OCI-LY1 (cell line): Measurements from ENCODE around the gene ARGLU1.

Experiments used
- H2AFZ ChIP-seq: fragments of 200-600 bp; sonication (generic), shearing (Covaris generic); 2 replicates; pipeline ENCODE4 v1.6.0; 2014; ENCODE audit warnings: antibody characterized with exemption, mild to moderate bottlenecking, low read length
- H3F3A ChIP-seq: fragments of 200-600 bp; sonication (generic), shearing (Covaris generic); 2 replicates; pipeline ENCODE4 v1.6.0; 2014; ENCODE audit warnings: mild to moderate bottlenecking, antibody characterized with exemption, low read length, moderate library complexity; ENCODE audit not compliant: insufficient read depth
- H3K27ac ChIP-seq: fragments of 200-600 bp; sonication (generic); 2 replicates; pipeline ENCODE4 v1.5.1; 2014; ENCODE audit warnings: low read length, mixed run types, mild to moderate bottlenecking, low read depth; ENCODE audit not compliant: poor library complexity, severe bottlenecking
- H3K27me3 ChIP-seq: fragments of 200-600 bp; sonication (generic); 2 replicates; pipeline ENCODE4 v1.6.0; 2014; ENCODE audit warnings: antibody characterized with exemption, mild to moderate bottlenecking, low read length, moderate library complexity; ENCODE audit not compliant: insufficient read depth
- H3K36me3 ChIP-seq: fragments of 200-600 bp; sonication (generic); 2 replicates; pipeline ENCODE4 v1.6.1; 2014; ENCODE audit warnings: mild to moderate bottlenecking, antibody characterized with exemption, low read length, moderate library complexity, mixed read lengths; ENCODE audit not compliant: insufficient read depth
- H3K4me1 ChIP-seq: fragments of 200-600 bp; sonication (generic); 2 replicates; pipeline ENCODE4 v1.5.1; 2014; ENCODE audit warnings: mild to moderate bottlenecking, low read length, moderate library complexity; ENCODE audit not compliant: insufficient read depth, severe bottlenecking
- H3K4me2 ChIP-seq: fragments of 200-600 bp; sonication (generic), shearing (Covaris generic); 2 replicates; pipeline ENCODE4 v1.6.1; 2014; ENCODE audit warnings: low read length
- H3K4me3 ChIP-seq: fragments of 200-600 bp; sonication (generic); 2 replicates; pipeline ENCODE4 v1.5.1; 2014; ENCODE audit warnings: low read length, low read depth, mild to moderate bottlenecking, mixed read lengths; ENCODE audit not compliant: poor library complexity, severe bottlenecking
- H3K79me2 ChIP-seq: fragments of 200-600 bp; shearing (Covaris generic); 2 replicates; pipeline ENCODE4 v1.6.1; 2016; ENCODE audit warnings: mixed run types, low read length, mixed read lengths; ENCODE audit not compliant: insufficient read depth
- H3K9ac ChIP-seq: fragments of 200-600 bp; sonication (generic), shearing (Covaris generic); 2 replicates; pipeline ENCODE4 v1.6.1; 2014; ENCODE audit warnings: mild to moderate bottlenecking, low read length, mixed read lengths
- H3K9me2 ChIP-seq: fragments of 200-600 bp; sonication (generic), shearing (Covaris generic); 2 replicates; pipeline ENCODE4 v1.6.1; 2014; ENCODE audit warnings: low read depth, mild to moderate bottlenecking, low read length, mixed read lengths
- H3K9me3 ChIP-seq: fragments of 200-600 bp; shearing (Covaris generic); 2 replicates; pipeline ENCODE4 v1.6.1; 2014; ENCODE audit warnings: low read length, mixed read lengths
- H4K20me1 ChIP-seq: fragments of 200-600 bp; sonication (generic), shearing (Covaris generic); 2 replicates; pipeline ENCODE4 v1.6.0; 2016; ENCODE audit warnings: mild to moderate bottlenecking, low read length; ENCODE audit not compliant: insufficient read depth
- EZH2 ChIP-seq: fragments of 200-600 bp; sonication (generic), shearing (Covaris generic); IDR thresholded peaks from 2 replicates; pipeline ENCODE4 v1.8.0; 2017; ENCODE audit warnings: borderline replicate concordance, mixed run types, mild to moderate bottlenecking, antibody characterized with exemption, low read length, moderate library complexity, mixed read lengths
- TF ChIP-seq, protein P1 (sequence below): fragments of 200-600 bp; sonication (generic), shearing (Covaris generic); IDR thresholded peaks from 2 replicates; pipeline ENCODE4 v1.5.1; 2017; ENCODE audit warnings: mild to moderate bottlenecking, antibody characterized with exemption, low read length, moderate library complexity, mixed read lengths

The ARGLU1 gene

DNA sequence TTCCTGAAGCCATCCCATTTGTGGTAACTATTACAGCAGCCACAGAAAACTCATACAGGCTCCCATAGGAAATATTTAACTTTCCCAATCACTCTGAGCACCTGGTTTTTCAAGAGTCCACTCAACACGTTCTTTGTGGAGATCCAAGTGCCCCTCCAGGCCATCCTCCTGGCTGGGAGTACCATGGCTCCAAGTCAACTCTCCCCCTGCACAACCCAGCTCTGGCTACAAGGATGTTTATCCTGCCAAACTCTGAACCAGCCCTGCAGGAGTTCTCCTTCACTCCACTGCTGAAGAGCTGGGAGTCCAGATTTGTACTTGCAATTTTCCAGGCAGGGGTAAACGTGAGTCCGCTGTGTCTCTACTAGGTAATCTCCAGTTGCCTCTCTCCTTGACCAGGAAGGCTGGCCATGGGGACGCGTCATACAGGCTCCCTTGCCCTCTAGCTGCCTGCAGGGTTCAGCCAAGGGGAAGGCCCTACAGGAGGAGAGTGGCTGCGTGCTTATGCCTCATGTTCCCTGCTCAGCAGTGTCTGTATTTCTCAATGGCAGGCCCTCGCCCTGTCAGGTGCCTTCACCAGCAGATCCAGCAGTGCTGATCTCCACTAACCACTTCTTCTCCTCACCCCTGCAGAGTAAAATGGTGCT, 29.9 kb upstream of the ARGLU1 start:
- Histone ChIP-seq H3K9me2 (no peaks in the 10 kb centered on the region), H3K4me3 (no peak overlapping the region), H3K9me3 (no peaks in the 10 kb centered on the region), H3F3A (no peaks in the 10 kb centered on the region), H3K79me2 (no peaks in the 10 kb centered on the region; the same call in 1 of the 2 replicates), H3K4me1 (no peaks in the 10 kb centered on the region), H2AFZ (no peak overlapping the region), H3K27ac (no peak overlapping the region), H3K4me2 (no peak overlapping the region), H3K27me3 (no peaks in the 10 kb centered on the region), H3K36me3 (no peaks in the 10 kb centered on the region), H4K20me1 (no peaks in the 10 kb centered on the region), H3K9ac (no peak overlapping the region)
- TF ChIP-seq, protein P1, sequence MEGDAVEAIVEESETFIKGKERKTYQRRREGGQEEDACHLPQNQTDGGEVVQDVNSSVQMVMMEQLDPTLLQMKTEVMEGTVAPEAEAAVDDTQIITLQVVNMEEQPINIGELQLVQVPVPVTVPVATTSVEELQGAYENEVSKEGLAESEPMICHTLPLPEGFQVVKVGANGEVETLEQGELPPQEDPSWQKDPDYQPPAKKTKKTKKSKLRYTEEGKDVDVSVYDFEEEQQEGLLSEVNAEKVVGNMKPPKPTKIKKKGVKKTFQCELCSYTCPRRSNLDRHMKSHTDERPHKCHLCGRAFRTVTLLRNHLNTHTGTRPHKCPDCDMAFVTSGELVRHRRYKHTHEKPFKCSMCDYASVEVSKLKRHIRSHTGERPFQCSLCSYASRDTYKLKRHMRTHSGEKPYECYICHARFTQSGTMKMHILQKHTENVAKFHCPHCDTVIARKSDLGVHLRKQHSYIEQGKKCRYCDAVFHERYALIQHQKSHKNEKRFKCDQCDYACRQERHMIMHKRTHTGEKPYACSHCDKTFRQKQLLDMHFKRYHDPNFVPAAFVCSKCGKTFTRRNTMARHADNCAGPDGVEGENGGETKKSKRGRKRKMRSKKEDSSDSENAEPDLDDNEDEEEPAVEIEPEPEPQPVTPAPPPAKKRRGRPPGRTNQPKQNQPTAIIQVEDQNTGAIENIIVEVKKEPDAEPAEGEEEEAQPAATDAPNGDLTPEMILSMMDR, result no peak
- TF ChIP-seq EZH2, result no peak

DNA sequence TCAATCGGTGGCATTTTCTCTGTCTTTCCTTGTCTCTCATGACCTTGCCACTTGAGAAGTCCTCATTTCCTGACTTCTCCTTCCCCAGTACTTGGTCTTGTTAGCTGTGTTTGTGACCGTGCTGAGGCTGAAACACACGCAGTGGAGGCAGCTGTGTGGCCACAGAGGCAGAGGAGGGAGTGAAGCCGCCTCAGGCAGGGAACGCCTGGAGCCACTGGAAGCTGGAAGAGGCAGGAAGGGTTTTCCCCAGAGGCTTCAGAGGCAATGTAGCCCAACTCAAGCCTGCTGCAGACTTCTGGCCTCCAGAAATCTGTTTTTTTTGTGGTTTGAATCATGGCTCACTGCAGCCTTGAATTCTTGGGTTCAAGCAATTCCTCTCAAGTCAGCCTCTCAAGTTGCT, 29.2 kb upstream of the ARGLU1 start:
- no peaks in the 10 kb centered on the region; the same call in 1 of the 2 replicates for H3K79me2 ChIP-seq
- H3K9ac ChIP-seq, result no peak overlapping the region
- no peaks in the 10 kb centered on the region; the same call in 1 of the 2 replicates for H3K27me3 ChIP-seq
- H3K36me3 ChIP-seq, result no peaks in the 10 kb centered on the region
- no peaks in the 10 kb centered on the region for H3F3A ChIP-seq
- no peak overlapping the region for H3K27ac ChIP-seq
- no peaks in the 10 kb centered on the region for H3K4me1 ChIP-seq
- no peaks in the 10 kb centered on the region for H4K20me1 ChIP-seq
- no peak overlapping the region for H2AFZ ChIP-seq
- no peak overlapping the region for H3K4me2 ChIP-seq
- H3K9me2 ChIP-seq, result no peaks in the 10 kb centered on the region
- H3K9me3 ChIP-seq, result no peaks in the 10 kb centered on the region
- no peak overlapping the region for H3K4me3 ChIP-seq
- TF ChIP-seq EZH2, result no peak
- TF ChIP-seq, protein P1, result no peak

DNA sequence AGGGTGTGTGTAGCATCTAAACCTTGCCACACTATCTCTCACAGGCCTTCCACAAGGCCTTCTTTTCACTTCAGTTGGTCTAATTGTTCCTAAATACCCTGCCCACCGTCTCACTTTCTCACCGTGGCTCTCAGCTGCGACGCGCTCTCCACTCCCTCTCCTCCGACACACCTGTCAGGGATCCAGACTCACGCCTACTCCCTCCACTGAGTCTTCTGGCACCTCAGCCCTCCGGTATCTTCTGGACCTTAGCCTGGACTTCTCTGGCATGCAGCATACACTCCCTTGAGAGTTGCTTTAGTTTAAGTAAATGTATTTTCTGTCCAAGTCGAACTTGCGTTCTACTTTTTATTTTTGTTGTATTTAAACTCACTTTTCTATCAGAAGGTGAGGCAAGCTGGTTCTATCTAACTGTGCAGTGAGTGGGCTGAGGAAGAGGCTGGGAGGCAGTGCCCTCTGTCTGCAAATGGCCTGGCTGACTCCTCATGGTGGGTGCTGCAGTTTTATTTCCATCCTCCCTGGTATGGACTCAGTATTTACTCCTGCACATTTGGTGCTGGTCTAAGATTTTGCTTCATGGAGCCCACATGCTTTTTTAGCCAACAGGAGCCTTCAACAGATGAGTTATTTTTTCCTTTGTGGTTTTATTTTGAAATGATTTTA, 28.5 kb upstream of the ARGLU1 start:
- Histone ChIP-seq H3K4me2 (no peak overlapping the region), H2AFZ (no peak overlapping the region), H3K36me3 (no peaks in the 10 kb centered on the region), H3K9me2 (no peaks in the 10 kb centered on the region), H4K20me1 (no peaks in the 10 kb centered on the region), H3K9ac (no peak overlapping the region), H3K4me1 (no peaks in the 10 kb centered on the region), H3K27ac (no peak overlapping the region), H3K27me3 (peaks cover 2% of the 10 kb centered on the region; the same call in 1 of the 2 replicates), H3K4me3 (no peak overlapping the region), H3K79me2 (no peaks in the 10 kb centered on the region; the same call in 1 of the 2 replicates), H3F3A (no peaks in the 10 kb centered on the region), H3K9me3 (no peaks in the 10 kb centered on the region)
- TF ChIP-seq EZH2, result no peak
- TF ChIP-seq, protein P1, result no peak
